ENCODE measurements around the gene HTRA1.

HTRA1 gene

DNA sequence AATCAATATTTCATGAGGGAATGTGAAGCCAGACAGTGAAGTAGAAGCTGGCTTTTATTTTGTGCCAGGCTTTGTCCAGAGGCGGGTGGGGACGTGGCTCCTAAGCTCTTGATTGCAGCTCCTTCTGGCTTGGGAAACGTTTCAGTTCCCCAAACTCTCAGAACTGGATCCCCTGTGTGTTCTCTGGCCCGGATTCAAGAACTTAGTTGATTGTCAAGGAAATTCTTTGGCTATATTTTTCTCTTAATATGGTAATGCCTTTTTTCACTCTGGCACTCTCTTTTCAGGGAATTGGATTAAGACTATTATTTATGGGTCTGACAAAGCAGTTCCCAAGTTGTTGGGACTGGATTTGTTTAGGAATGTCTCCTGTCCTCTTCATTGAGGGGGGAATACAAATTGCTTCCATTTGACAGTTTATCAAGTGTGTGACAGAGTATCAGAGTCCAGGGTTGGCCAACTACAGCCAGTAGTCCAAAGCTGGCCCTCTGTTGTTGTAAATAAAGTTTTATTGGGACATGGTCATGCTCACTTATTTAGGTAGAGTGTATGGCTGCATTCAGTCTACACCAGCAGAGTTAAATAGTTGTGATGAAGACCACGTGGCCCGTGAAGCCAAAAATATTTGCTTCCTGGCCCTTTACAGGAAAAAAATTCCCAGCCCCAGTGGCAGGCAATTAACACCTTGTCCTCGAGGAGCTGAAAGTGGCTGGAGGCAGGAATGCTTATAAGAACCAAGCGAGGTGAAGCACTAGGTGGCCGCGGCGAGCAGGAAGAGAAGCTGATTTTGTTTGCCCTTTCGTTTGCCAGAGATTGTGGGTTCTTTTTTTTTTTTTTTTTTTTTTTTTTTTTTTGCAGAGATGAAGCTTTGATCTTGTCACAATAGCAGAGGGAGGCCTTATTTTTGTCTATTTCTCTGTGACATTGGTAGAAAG, 34.3 kb downstream of the HTRA1 start:
- no peak for DNase-seq (ENCODE audit: low read depth)

DNA sequence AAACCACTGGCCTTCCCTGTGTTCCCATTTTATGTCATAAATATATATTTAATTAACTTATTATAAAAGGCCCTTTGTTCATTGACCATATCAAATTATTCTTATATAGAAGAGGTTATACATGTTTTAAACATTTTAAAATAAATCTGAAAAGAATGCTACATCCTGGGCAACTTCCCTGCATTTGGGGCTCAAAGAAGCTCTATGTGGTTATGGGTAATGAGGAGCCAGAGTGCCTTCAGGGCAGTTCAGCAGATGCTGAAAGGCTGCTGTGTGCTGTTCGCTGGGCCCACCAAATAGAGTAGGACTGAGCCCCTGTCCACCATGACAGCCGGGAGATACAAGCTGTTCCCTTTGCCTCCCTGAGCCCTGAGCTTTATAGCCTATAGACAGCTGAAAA, 35.9 kb downstream of the HTRA1 start:
- no peak for DNase-seq (ENCODE audit: low read depth)

DNA sequence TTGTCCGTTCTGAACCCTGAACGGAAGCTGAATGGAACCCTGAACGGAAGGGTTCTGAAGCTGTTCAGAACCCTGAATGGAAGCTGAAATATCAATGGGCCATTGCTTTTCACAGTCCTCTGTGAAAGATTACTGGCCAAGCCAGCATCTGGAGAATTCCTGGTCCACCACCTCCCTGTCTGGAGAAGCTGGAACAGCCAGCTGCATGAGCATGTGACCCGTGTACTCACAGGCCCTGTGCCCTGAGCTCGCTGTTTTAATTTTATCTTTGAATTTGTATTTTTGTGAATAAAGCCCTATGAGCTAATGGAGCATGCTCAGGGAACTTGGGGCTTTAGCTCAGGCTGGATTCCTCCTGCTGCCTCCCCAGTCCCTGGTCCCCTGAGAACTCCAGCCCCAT, 37.2 kb downstream of the HTRA1 start:
- DNase-seq (ENCODE audit: low read depth): no peak

DNA sequence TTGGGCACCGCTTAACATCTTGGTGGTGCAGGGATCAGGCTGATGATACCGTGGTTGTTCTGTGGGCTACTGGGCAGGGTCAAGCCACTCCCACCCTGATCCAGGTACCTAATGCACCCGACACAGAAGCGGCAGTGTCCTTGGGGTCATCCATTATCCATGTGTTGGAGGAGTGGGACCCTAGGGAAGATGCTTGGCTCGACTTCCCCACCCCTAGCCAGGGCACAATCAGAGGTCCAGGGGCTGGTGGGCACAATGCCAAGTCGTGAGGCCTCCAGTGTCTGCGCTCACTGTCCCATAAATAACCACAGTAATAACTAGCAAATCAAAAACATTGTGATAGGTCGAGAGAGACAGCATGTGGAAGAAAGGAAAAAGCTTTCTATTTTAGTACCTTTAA, 37.7 kb downstream of the HTRA1 start:
- DNase-seq (ENCODE audit: low read depth): no peak

DNA sequence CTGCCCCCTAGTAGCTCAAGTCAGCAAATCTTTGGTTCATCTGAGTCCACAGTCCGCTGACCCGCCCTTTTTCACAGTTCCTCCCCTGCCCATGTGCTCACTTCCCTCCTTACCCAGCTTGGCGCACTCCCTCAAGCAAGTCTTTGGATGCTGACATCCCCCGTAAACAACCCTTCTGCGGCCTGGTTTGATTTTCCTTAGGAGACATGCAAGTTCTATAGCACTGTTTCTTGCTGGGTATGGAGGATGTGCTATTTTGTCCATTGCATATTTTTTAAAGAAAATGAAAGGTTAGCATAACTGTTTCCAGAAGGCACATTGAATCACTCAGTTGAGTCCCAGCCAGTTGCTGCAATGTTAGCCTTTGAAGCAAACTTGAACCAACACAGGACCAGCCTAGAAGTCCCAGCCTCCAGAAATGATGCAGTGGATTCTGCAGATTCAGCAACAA, 38.2 kb downstream of the HTRA1 start:
- no peak for DNase-seq (ENCODE audit: low read depth)

DNA sequence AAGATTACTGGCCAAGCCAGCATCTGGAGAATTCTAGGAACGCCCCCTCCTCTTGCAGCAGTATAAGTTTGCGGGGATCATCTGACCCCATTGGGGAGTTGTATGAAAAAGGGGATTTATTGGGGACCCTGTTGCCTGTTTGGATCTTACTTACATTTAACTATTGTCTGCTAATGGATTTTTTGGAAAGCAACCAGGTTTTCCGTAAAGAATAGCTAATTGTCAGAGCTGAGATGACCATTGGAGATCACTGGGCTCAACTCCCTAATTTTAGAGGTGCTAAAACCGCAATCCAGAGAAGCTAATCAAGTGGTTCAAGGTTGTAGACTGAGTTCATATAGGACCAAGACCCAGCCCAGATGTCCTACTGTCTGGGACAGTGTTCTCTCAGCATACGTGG, 38.8 kb downstream of the HTRA1 start:
- DNase-seq (ENCODE audit: low read depth): no peak

DNA sequence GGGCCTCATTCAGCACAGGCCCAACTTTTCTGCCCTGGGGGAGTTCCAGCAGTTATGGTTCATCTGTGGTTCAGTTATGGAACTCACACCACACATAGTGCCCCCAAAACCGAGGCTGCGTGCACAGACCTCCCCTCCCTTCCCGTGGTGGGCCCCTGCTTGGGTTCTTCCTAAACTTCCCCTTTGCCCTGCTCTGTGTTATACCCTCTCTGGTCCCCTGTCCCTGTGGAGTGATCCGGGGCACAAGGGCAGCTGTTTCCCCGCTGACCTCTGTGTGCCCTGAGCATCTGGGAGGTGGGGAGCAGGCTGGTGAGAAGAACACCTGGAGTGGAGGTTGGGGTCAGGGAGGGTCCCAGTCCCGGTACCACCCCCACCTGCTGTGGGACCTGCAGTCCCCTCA, 39.4 kb downstream of the HTRA1 start:
- no peak for DNase-seq (ENCODE audit: low read depth)

DNA sequence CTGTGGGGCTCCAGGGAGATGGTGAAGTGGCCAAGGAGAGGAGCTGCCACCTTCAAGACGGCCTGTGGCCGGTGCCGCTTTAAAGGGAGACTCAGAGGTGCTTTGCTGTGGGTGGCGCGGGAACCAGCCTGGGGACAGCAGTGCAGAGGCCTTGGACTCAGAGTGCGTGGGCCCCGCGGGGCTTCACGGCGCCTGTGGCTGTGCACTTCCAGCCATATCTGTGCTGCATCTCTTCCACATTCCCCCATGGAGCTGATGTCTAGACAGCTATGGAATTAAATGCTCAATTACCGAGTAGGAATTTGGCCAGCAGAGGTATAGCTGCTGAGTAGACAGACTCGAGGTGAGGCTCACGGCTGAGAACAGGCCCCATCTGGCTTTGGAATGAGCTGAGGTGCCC, 41.7 kb downstream of the HTRA1 start:
- DNase-seq (ENCODE audit: low read depth): no peak

DNA sequence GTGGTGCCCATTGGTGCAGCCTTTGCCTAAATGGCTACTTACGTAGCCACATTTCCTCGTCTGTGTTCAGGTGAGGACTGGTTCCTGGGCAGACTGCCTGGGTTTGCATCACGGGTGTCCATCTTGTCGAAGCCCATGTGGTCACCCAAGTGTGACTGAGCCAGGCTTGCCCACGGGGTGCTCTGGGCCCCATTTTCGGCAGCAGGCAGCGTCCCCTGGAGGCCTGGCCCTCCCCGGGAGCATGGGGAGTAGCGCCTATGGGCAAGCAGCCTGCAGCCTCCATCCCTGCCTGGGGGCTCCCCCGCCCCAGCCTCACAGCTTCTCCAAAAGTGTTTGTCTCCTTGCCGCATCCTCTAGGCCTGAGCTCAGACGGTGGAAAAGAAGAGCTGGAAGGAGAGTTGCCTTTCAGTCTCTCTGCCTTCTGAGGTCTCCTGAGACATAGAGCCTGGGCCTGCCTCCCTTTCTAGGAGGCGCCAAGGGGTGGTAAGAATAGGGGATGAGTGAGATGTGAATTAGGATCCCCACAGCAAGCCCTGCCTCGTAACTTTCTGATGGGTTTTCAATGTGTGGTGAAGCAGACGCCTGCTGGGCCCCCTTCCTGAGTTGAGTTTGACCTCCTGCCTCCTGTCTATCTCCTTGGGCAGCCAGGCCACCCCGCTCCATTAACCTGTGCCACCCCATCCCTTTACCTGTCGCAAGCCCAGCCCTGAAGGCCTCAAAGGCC, 42.7 kb downstream of the HTRA1 start:
- no peak for DNase-seq (ENCODE audit: low read depth)

DNA sequence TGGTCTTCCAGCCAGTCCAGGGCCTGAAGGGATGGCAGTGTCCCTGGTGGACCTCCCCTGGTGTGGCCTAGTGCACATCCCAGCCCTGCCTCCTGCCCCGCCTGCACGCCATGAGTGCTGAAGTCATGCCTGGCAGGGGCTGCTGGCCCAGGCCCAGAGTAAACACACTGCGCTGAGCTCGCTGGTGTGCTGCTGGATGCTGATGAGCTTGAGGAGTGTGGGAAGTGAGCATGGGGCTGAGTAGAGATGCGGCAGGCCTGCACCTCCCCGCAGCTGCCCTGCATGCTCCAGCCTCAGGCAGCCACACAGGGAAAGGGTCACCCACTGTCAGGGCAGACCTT, 43.2 kb downstream of the HTRA1 start:
- DNase-seq (ENCODE audit: low read depth): no peak

DNA sequence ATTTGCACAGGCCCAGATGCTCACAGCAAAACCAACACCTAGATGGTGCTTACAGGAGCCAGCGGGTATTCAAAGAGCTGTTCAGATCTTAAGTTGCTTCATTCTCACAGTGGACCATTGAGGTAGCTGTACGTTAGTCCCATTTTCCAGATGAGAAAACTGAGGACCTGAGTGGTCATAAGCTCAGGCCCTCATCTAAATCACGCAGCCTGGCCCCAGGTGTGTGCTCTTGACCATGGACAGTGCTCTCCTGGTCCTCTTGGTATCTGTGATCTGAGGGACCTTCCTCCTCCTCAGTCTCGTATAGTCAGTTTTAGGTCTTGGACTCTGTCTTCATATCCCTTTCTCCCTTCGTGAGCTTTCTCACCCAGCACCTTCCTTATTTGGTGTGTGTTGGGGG, 43.7 kb downstream of the HTRA1 start:
- DNase-seq (ENCODE audit: low read depth): no peak

DNA sequence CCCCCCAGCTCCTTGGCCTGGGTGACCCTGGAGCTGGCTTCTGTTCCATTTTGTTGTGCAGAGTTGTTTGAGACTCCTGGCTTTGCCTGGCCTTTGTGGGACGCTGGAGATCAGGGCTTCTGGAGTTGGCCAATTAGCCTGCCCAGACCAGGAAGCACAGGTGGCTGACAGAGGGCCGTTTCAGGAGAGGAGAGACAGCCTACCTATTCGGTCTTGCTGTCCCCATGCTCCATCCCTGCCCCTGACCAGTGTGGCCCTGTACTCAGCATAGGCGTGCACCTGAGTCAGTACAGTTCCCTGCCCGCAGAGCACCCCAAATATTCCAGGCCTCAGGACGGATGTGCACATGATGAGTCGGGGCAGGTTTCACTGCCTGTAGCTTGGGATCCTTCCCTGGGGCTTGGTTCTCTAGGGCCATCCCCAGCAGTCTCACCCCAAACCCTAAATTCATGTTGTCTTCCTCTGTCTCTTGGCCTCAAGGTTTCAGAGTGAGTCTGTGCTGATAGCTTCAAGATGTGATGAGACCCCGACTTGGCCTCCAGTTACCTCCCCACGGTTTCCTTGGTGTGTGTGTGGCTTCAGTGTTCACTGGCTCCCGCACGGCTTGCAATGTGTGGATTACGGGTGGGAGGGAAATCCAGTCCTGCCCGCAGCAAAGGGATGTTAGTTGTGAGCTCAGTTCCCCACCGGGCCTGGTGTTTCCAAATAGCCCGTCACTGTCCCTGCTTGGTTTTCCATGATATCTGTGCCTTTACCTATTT, 44.7 kb downstream of the HTRA1 start:
- DNase-seq (ENCODE audit: low read depth): no peak

DNA sequence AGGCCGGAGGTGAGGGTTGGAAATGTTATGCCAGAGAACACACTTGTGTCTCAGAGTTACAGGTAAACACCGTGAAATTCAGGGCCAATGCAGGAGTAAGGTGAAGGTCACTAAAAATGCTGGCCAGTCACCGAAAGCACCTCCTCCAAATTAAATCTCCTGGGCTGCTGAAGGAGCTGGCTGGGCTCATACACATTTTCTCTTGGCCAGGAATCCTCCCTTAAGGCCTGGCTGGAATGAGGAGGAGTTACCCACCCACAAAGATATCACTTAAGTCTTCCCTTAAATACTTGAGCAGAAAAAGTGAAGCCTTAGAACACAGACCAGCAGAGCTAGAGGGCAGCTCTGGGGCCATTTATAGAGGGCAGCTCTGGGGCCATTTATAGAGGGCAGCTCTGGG, 46.3 kb downstream of the HTRA1 start:
- DNase-seq (ENCODE audit: low read depth): no peak

DNA sequence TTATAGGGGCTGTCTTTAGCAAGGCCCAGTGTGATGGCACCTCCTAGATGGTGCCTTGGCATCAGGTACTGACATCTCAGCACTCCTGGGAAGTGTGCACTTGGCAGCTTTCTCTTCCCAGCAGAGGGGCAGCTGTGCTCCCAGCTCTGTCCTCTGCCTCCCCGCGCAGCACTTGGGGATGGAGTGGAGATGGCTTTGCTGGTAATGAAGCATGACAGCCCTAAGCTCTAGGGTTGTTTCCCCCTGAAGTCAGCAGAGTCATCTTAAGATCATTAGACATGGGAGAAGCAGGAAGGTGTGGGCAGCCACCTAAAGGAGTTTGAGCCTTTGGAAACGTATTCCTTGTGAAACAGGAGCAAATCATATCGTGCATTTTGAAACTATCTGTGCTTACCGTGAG, 46.7 kb downstream of the HTRA1 start:
- DNase-seq (ENCODE audit: low read depth): no peak

DNA sequence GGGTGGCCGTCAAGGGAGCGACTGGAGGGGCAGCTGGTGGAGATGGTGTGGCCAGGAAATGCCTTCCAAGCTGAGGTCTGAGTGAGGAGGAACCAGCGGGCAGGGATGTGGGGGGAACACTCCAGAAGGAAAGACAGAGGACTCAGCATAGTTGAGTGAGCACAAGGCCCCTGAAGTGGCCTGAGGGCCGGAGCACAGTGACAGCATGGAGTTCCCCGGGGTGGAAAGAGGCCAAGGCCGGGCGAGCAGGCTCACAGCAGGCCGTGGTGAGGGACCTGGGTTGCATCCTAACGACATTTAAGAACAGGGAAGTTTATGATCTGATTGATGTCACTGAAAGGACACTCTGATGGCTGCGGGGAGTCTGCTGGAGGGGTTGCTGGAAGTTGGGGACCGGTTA, 48.0 kb downstream of the HTRA1 start:
- DNase-seq (ENCODE audit: low read depth): no peak

DNA sequence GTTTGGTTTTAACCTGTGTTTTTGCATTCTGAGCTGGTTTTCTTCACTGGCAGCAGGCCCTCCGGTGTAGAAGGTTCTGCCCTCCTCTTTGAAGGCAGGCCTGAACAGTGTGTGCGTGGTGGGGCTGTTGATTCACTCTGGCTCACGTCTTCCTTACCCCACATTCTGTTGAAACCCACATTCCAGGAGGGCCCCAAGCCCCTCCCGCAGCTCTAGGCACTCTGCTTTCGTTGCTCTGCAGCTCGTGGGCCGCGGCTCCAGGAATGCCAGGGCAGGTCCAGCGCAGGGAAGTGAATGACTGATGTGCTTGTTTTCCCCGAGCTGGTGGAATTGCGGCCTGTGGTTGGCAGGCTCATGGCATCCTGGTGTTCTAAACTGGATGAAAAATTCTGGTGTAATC, 49.0 kb downstream of the HTRA1 start:
- no peak for DNase-seq (ENCODE audit: low read depth)

DNA sequence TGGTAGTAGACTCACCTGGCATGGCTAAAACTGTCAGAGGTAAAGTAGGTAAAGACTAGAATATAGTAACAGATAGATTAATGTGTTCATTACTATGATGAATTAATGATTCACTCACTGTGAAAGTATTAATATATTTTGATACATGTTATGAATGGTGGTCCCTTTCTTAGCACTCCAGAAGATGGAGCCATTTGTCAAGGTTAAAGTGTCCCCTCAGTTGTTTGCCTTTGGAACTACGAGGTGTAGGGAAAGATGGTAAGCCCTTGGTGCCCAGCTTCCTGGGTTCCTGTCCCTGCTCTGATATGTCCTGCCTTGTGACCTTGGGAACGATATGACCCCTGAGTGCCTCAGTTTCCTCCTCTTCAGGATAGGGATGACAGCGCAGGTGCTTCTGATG, 49.4 kb downstream of the HTRA1 start:
- DNase-seq (ENCODE audit: low read depth): no peak

DNA sequence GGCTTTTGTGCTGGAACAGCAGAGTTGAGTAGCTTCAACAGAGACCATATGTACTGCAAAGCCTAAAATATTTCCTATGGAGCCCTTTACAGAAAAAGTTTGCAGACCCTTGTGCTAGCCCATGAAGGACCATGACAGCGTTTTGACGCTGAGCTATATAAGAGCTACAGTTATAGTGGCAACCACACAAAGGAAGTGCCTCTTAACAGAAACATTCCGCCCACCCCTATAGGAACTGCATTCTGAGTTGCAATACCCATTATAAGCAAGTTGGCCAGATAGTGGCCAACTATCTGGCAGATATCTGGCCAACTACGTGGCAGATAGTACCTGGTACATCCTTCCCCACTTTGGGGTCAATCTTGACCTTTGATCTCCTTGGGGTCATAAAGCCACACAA, 51.7 kb downstream of the HTRA1 start:
- no peak for DNase-seq (ENCODE audit: low read depth)

DNA sequence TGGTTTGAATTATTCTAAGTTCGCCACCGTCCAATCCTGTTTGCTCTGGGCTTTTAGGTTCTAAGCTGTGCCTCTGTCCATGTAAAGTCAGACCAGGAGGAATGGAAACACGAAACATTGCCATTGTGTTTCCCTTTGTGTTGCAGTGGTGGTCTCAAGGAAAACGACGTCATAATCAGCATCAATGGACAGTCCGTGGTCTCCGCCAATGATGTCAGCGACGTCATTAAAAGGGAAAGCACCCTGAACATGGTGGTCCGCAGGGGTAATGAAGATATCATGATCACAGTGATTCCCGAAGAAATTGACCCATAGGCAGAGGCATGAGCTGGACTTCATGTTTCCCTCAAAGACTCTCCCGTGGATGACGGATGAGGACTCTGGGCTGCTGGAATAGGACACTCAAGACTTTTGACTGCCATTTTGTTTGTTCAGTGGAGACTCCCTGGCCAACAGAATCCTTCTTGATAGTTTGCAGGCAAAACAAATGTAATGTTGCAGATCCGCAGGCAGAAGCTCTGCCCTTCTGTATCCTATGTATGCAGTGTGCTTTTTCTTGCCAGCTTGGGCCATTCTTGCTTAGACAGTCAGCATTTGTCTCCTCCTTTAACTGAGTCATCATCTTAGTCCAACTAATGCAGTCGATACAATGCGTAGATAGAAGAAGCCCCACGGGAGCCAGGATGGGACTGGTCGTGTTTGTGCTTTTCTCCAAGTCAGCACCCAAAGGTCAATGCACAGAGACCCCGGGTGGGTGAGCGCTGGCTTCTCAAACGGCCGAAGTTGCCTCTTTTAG, 52.9 kb downstream of the HTRA1 start:
- DNase-seq (ENCODE audit: low read depth): no peak

DNA sequence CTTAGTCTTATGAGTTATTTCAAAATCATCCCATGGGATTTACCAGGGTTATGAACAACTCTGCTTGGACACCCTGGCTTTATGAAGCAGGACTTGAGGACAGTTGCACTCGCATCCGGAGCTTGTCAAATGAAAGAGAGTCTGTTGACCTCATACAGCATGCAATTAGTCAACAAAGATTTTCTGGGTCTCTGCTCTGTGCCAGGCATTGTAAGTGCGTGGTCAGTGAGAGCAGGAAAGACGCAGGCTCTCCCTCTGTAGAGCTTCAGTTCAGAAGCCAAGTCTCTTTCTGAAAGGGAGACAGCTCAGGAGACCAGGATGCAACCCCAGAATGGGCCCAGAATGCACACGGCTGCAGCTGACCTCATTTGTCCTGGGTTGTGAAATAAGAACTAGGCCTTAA, 53.7 kb downstream of the HTRA1 start:
- no peak for DNase-seq (ENCODE audit: low read depth)

DNA sequence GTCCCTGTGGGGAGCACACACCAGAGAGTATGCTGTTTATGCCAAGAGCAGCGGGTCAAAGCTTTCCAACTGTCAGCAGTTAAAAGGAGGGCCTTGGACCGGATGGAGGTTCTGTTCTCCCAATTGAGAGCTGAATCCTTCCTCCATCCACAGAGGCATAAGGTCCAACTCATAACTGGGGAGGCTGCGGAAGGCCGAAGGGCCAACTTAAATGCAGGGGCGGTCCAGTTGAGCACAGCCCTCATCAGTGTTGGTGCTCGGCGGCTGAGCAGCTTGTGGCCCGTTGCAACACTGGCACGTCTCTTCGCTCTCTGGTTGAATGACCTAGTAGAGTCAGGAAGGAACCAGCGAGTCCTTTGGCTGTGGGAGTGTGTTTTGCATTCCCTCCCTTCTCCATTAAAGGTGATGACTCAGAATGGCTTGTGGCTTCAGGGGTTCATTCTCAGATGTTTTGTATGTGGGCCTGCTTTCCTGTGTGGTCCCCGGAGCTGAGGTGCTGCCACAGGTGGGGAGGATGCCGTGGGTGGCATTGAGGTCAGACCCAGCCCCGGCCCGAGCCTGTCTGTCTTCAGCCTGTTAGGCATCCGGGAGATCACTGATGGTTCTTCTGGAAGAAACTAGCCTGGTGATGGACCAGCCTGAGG, 54.4 kb downstream of the HTRA1 start:
- DNase-seq (ENCODE audit: low read depth): no peak

DNA sequence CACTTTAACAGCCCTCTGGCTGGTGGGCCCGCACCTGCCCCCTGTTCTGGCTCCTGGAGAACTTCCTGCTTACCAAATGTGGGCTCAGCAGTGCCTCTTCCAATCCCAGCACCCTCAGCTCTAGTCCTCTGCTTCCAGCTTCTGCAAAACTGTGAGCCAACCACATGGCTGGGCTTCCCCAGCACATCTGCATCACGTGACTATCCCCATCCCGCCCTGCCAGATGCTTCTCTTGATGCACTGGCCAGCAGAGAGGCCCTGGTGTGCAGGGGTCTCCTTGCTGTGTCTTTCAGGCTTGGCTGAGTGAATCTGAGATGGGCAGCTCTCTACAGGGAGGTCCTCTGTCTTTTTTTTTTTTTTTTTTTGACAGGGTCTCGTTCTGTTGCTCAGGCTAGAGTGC, 55.4 kb downstream of the HTRA1 start:
- no peak for DNase-seq (ENCODE audit: low read depth)

Measured in stimulated activated CD8-positive, alpha-beta memory T cell treated with anti-CD3 and anti-CD28 coated beads, Interleukin-15, amount 100 ng/mL, for 24 hours (primary cell).